GM12878 (cell line): Measurements from ENCODE around the gene RWDD1. TPM values are rescaled to one million over a fixed set of nuclear protein-coding genes. Genes with fewer than 3 reads are reported as not detected.

Source experiments
- ATAC-seq: fragments of 200-7000 bp; cut with Tn5 transposase; 3 replicates; pipeline ENCODE4 v1.9.1; 2020; ENCODE audit warnings: mild to moderate bottlenecking, moderate library complexity
- BruUV-seq: library from RNA; stranded (reverse); fragments of 400-500 nt; replicated peaks from 2 replicates; lab custom pipeline; 2021; lab: Mats Ljungman, UMichigan
- CTCF ChIA-PET: fragments of 300-600 bp; sonication (Branson Sonifier 250); formaldehyde crosslinking; extraction: SDS; loops from one replicate; lab custom pipeline; 2021; ENCODE audit warnings: inconsistent platforms; lab: Yijun Ruan, JAX
- POLR2A ChIA-PET: fragments of 350-600 bp; formaldehyde crosslinking; extraction: SDS; loops from one replicate; lab custom pipeline; 2021; ENCODE audit warnings: inconsistent platforms; lab: Charles Lee
- RAD21 ChIA-PET: fragments of 300-600 bp; sonication (Branson Sonifier 250); formaldehyde crosslinking; loops from one replicate; lab custom pipeline; 2023; ENCODE audit warnings: antibody characterized with exemption; ENCODE audit not compliant: unreplicated experiment; lab: Charles Lee
- SMC1A ChIA-PET: fragments of 300-600 bp; sonication (Branson Sonifier 250); formaldehyde crosslinking; loops from one replicate; lab custom pipeline; 2023; ENCODE audit not compliant: unreplicated experiment, uncharacterized antibody; lab: Charles Lee
- DNase-seq: peaks from one replicate; pipeline ENCODE4 v3.0.0-alpha.2; 2011; ENCODE audit warnings: low read depth, low spot score
- FAIRE-seq: peaks from 3 replicates; lab custom pipeline; 2011; peaks lifted over from hg19 to GRCh38; lab: Jason Lieb, UNC
- H2AFZ ChIP-seq: 2 replicates; pipeline ENCODE4 v1.6.0; 2011; ENCODE audit warnings: low read depth, low read length, control low read depth; ENCODE audit not compliant: control insufficient read depth
- H3K27ac ChIP-seq: 2 replicates; pipeline ENCODE4 v1.5.1; 2011; ENCODE audit warnings: control low read depth; ENCODE audit not compliant: control insufficient read depth, insufficient read depth
- H3K27me3 ChIP-seq, 2 experiments: replicated peaks in 1 of 2; 2 replicates each; pipeline versions ENCODE4 v1.6.0 to v1.6.1; 2011; ENCODE audit warnings: low read length in 1 of 2; ENCODE audit not compliant: control insufficient read depth in 2 of 2, insufficient read depth in 2 of 2
- H3K36me3 ChIP-seq, 2 experiments: 2 replicates each; pipeline ENCODE4 v1.5.1; 2011; ENCODE audit warnings: low read length in 1 of 2; ENCODE audit not compliant: control insufficient read depth in 2 of 2, insufficient read depth in 2 of 2
- H3K4me1 ChIP-seq: 2 replicates; pipeline ENCODE4 v1.6.1; 2011; ENCODE audit warnings: mild to moderate bottlenecking, low read length, moderate library complexity, mixed read lengths; ENCODE audit not compliant: control insufficient read depth, insufficient read depth
- H3K4me2 ChIP-seq: 2 replicates; pipeline ENCODE4 v1.6.0; 2011; ENCODE audit warnings: control low read depth; ENCODE audit not compliant: control insufficient read depth, insufficient read depth
- H3K4me3 ChIP-seq: fragments of 200-600 bp; sonication (generic); 2 replicates; pipeline ENCODE4 v1.5.1; 2016
- H3K79me2 ChIP-seq: 2 replicates; pipeline ENCODE4 v1.6.0; 2011; ENCODE audit warnings: low read length; ENCODE audit not compliant: control insufficient read depth, insufficient read depth
- H3K9ac ChIP-seq: 2 replicates; pipeline ENCODE4 v1.8.0; 2011; ENCODE audit warnings: low read length, control low read depth, mixed read lengths; ENCODE audit not compliant: control insufficient read depth, insufficient read depth
- H3K9me3 ChIP-seq: replicated peaks from 3 replicates; pipeline ENCODE4 v1.5.1; 2011; ENCODE audit warnings: mild to moderate bottlenecking, low read length; ENCODE audit not compliant: control insufficient read depth, insufficient read depth
- H4K20me1 ChIP-seq: 2 replicates; pipeline ENCODE4 v1.6.0; 2011; ENCODE audit not compliant: control insufficient read depth, insufficient read depth
- ETV6 ChIP-seq, 2 experiments: fragments of 450-650 bp in 1 of 2; IDR thresholded peaks in 1 of 2; conservative IDR thresholded peaks in 1 of 2; 2 replicates each; pipeline ENCODE4 v1.6.1; 2014; ENCODE audit warnings: antibody characterized with exemption in 1 of 2, borderline replicate concordance in 1 of 2, low read depth in 1 of 2, mild to moderate bottlenecking in 1 of 2, moderate library complexity in 1 of 2
- IRF4 ChIP-seq: IDR thresholded peaks from 2 replicates; pipeline ENCODE4 v1.6.1; 2011; ENCODE audit warnings: low read depth, low read length
- NFIC ChIP-seq: IDR thresholded peaks from 2 replicates; pipeline ENCODE4 v1.6.1; 2012; ENCODE audit warnings: low read depth, mild to moderate bottlenecking, inconsistent platforms, low read length, moderate library complexity
- NRF1 ChIP-seq: conservative IDR thresholded peaks from 2 replicates; pipeline ENCODE4 v1.6.1; 2011; ENCODE audit warnings: mild to moderate bottlenecking, low read depth, low read length, improper control_type of control experiment
- POU2F2 ChIP-seq: IDR thresholded peaks from 3 replicates; pipeline ENCODE4 v1.6.1; 2011; ENCODE audit warnings: low read depth, mild to moderate bottlenecking, low read length, borderline replicate concordance
- RAD21 ChIP-seq: IDR thresholded peaks from 2 replicates; pipeline ENCODE4 v1.6.1; 2011; ENCODE audit warnings: mild to moderate bottlenecking, low read depth, low read length, moderate library complexity; ENCODE audit not compliant: insufficient read depth
- RBBP5 ChIP-seq: fragments of 200-600 bp; sonication (generic); conservative IDR thresholded peaks from 2 replicates; pipeline ENCODE4 v1.6.1; 2016
- RCOR1 ChIP-seq: conservative IDR thresholded peaks from 2 replicates; pipeline ENCODE4 v1.6.1; 2012; ENCODE audit warnings: low read depth, low read length, improper control_type of control experiment
- RUNX3 ChIP-seq: IDR thresholded peaks from 2 replicates; pipeline ENCODE4 v1.6.1; 2012; ENCODE audit warnings: low read length, inconsistent platforms
- SPI1 ChIP-seq: IDR thresholded peaks from 2 replicates; pipeline ENCODE4 v1.6.1; 2011; ENCODE audit warnings: low read depth, mild to moderate bottlenecking, low read length, moderate library complexity, borderline replicate concordance; ENCODE audit not compliant: insufficient read depth
- WGBS: methylation state at CpG from one replicate; pipeline ENCODE4 v1.1.6; 2016; ENCODE audit warnings: low lambda C conversion rate; ENCODE audit not compliant: insufficient replicate concordance, insufficient coverage; ENCODE audit errors: missing lambda C conversion rate; 5-methylcytosine and 5-hydroxymethylcytosine counted together
- in situ Hi-C: fragments of 300-500 bp; cut with MboI; formaldehyde crosslinking; loops from 9 replicates; pipeline ENCODE4 v1.14.3; 2018; ENCODE audit warnings: mixed read lengths
- intact Hi-C: fragments of 100-400 bp; cut with micrococcal nuclease; formaldehyde crosslinking; loops from one replicate; pipeline ENCODE4 v1.14.2; 2022; ENCODE audit not compliant: unreplicated experiment
- polyA plus RNA-seq, 11 experiments: library from polyadenylated mRNA; depleted of rRNA in 4 of 11; unstranded in 6 of 11; stranded (reverse) in 5 of 11; fragments of >200 nt; fragmentation: Nextera tagmentation in 4 of 11; fragmentation: Illumina TruSeq in 1 of 11; extraction: Ambion mirVana in 4 of 11; extraction: Trizol in 1 of 11; gene quantifications; 1 replicate in 1 of 11; 2 replicates in 10 of 11; pipeline versions ENCODE4 v1.2.1 to v1.2.3, GENCODE V29; 2011 to 2016; ENCODE audit warnings: inconsistent platforms in 2 of 11, missing spikeins in 2 of 11, low read depth in 1 of 11
- total RNA-seq, 4 experiments: library from RNA; depleted of rRNA in 3 of 4; stranded (reverse); fragments of >200 nt in 3 of 4; fragmentation: Illumina TruSeq in 1 of 4; extraction: Trizol in 1 of 4; gene quantifications; 2 replicates each; pipeline versions ENCODE4 v1.2.1 to v1.2.3, GENCODE V29; 2013 to 2021
- TF ChIP-seq, protein P1 (sequence below): IDR thresholded peaks from 2 replicates; pipeline ENCODE4 v1.6.1; 2011; ENCODE audit warnings: borderline replicate concordance, low read depth, mild to moderate bottlenecking, moderate library complexity, low read length; ENCODE audit not compliant: insufficient read depth, poor library complexity, severe bottlenecking

The RWDD1 gene
- total and polyA plus RNA-seq, 10 of the 15 experiments (the other 5 are each of a cell fraction or from before 2014, with no cell fraction given), result 40.1 to 107 (median 65.8) TPM

DNA sequence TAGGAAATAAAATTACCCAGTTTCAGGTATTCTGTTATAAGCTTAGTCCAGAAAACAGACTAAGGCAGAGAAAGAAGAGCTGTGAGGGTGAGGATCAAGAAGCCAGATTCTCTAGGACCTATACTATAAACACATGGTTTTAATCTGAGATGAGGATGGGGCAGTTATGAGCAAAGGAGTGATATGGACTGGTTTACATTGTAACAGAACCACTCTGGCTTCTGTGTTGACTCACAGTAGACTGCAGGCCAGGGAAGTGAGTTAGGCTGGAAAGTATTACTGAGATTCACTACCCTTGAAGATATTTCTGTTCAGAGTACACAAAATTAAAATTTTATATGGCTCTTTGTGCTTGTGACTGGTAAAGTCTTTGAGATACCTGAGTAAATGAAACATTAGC, 3.2 kb upstream of the RWDD1 start (continued):
- TF ChIP-seq IRF4 (no peak), RAD21 (no peak), POU2F2 (no peak), NRF1 (no peak), ETV6 (conservative IDR thresholded peaks at IDR 0.05 in 1 of 2, IDR thresholded peaks at IDR 0.05 in 1 of 2; ENCODE audit: borderline replicate concordance in 1 of 2, low read depth in 1 of 2) (no peak)
- TF ChIP-seq, protein P1, sequence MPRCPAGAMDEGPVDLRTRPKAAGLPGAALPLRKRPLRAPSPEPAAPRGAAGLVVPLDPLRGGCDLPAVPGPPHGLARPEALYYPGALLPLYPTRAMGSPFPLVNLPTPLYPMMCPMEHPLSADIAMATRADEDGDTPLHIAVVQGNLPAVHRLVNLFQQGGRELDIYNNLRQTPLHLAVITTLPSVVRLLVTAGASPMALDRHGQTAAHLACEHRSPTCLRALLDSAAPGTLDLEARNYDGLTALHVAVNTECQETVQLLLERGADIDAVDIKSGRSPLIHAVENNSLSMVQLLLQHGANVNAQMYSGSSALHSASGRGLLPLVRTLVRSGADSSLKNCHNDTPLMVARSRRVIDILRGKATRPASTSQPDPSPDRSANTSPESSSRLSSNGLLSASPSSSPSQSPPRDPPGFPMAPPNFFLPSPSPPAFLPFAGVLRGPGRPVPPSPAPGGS, result no peak

DNA sequence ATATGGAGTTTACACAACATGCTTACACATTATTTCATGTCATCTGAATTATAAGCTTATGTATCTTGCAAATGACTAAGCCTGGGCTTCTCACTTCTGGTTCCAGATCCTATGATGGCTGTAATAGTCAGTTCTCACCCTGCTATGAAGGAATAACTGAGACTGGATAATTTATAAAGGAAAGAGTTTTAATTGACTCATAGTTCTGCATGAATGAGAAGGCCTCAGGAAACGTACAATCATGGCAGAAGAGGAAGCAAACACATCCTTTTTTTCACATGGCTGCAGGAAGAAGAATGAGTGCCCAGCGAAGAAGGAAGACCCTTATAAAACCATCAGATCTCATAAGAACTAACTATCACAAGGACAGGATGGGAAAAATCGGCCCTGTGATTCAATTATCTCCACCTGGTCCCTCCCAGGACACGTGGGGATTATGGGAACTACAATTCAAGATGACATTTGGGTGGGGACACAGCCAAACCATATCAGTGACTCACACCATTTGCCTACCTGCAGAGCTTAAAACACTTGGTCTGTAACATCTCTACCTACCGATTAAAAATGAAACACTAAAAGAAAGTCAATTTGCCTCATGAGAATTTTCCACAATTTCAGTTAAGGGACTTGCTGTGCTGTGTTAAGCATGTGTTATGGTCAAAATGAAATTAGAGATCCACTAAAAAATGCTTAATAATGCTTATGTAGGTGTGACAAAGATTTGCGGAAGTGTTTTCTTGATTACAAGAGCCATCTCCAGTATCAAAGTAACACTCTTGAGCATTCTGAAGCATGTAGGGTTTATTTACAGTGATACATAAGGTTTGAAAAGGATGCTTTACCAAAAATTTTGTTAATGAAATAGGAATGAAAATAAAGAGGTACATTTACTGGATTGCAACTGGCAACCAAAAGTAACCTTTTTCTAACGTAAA, 2.2 kb upstream of the RWDD1 start:
- intact Hi-C loops (no loop called here), in situ Hi-C loops (no loop called here)
- no peaks in the 10 kb centered on the region for H3K36me3 ChIP-seq
- TF ChIP-seq NFIC, result no peak
- TF ChIP-seq RCOR1, result no peak
- TF ChIP-seq SPI1, result peak; percentile 19; the same call in 1 of the 2 replicates
- TF ChIP-seq RUNX3, result no peak
- TF ChIP-seq RBBP5, result no peak
- RAD21 ChIA-PET, result no interaction called here
- H3K4me3 ChIP-seq, result no peak overlapping the region
- H3K27ac ChIP-seq, result no peak overlapping the region
- H3K27me3 ChIP-seq, result no peaks in the 10 kb centered on the region
- CTCF ChIA-PET, result interaction anchor here (0.6 to 2.4 kb wide), 7 partner anchors 8 to 351 kb away, joined by 3 to 17 read pairs (median 4); no protein-coding TSS in a partner anchor
- no peak overlapping the region; the same call in 1 of the 2 replicates for H3K9ac ChIP-seq
- 13% methylated on average over 7 of the region's 7 CpGs for WGBS
- ATAC-seq (no peak), FAIRE-seq (no peak), DNase-seq (no peak)
- peak overlapping the region; percentile 55 for H2AFZ ChIP-seq
- POLR2A ChIA-PET, result interaction anchor here (1.5 kb wide), 1 partner anchor 292 kb away, joined by 4 read pairs; no protein-coding TSS in a partner anchor
- no TSS peak for BruUV-seq
- H3K4me2 ChIP-seq, result peak overlapping the region; percentile 63
- H3K4me1 ChIP-seq, result peaks cover 5% of the 10 kb centered on the region; the same call in 1 of the 2 replicates
- SMC1A ChIA-PET, result interaction anchor here (0.7 to 1.3 kb wide), 4 partner anchors 35 to 298 kb away, joined by 3 read pairs; no protein-coding TSS in a partner anchor
- H3K79me2 ChIP-seq, result peaks cover 38% of the 10 kb centered on the region
- H4K20me1 ChIP-seq, result no peaks in the 10 kb centered on the region
- no peaks in the 10 kb centered on the region for H3K9me3 ChIP-seq
